HUES6 (cell line): Measurements from ENCODE around the gene FN3K.

Experiments used
- H3K27ac ChIP-seq: 2 replicates; pipeline ENCODE4 v1.7.0; 2013; ENCODE audit warnings: low read depth, mild to moderate bottlenecking, low read length, inconsistent platforms
- H3K27me3 ChIP-seq: 2 replicates; pipeline ENCODE4 v1.6.1; 2013; ENCODE audit warnings: low read length; ENCODE audit not compliant: control insufficient read depth, insufficient read depth
- H3K36me3 ChIP-seq: 2 replicates; pipeline ENCODE4 v1.6.1; 2013; ENCODE audit warnings: low read length; ENCODE audit not compliant: control insufficient read depth, insufficient read depth
- H3K4me1 ChIP-seq: 2 replicates; pipeline ENCODE4 v1.6.1; 2013; ENCODE audit warnings: low read length; ENCODE audit not compliant: control insufficient read depth, insufficient read depth
- H3K4me3 ChIP-seq: 2 replicates; pipeline ENCODE4 v1.5.1; 2013; ENCODE audit warnings: low read depth, low read length
- H3K9ac ChIP-seq: one replicate; pipeline ENCODE4 v1.6.1; 2013; ENCODE audit warnings: mild to moderate bottlenecking, low read length
- H3K9me3 ChIP-seq: 2 replicates; pipeline ENCODE4 v1.6.1; 2013; ENCODE audit warnings: low read depth, low read length; ENCODE audit not compliant: control insufficient read depth, insufficient read depth

The FN3K gene

GRCh38 chr17:82722341-82723013, 12.9 kb upstream of the FN3K start:
- Histone ChIP-seq H3K9me3 (no peaks in the 10 kb centered on the region), H3K27me3 (no peaks in the 10 kb centered on the region), H3K36me3 (peaks cover 52% of the 10 kb centered on the region), H3K4me1 (peaks cover 3% of the 10 kb centered on the region; the same call in 1 of the 2 replicates), H3K4me3 (no peak overlapping the region), H3K9ac (no peak overlapping the region), H3K27ac (no peak overlapping the region)

GRCh38 chr17:82723169-82723807, 12.1 kb upstream of the FN3K start:
- peaks cover 57% of the 10 kb centered on the region for H3K36me3 ChIP-seq
- H3K9me3 ChIP-seq: no peaks in the 10 kb centered on the region
- H3K27me3 ChIP-seq: no peaks in the 10 kb centered on the region
- H3K4me3 ChIP-seq: no peak overlapping the region
- no peaks in the 10 kb centered on the region for H3K4me1 ChIP-seq
- H3K27ac ChIP-seq: no peak overlapping the region
- no peak overlapping the region for H3K9ac ChIP-seq

- Histone ChIP-seq H3K9ac (no peak overlapping the region), H3K4me1 (no peaks in the 10 kb centered on the region), H3K27me3 (no peaks in the 10 kb centered on the region), H3K9me3 (no peaks in the 10 kb centered on the region), H3K36me3 (peaks cover 44% of the 10 kb centered on the region), H3K27ac (no peak overlapping the region), H3K4me3 (no peak overlapping the region)
Observed at GRCh38 chr17:82726427-82726826, 9.0 kb upstream of the FN3K start.

GRCh38 chr17:82729479-82730260, 5.7 kb upstream of the FN3K start:
- Histone ChIP-seq H3K4me1 (no peaks in the 10 kb centered on the region), H3K27ac (no peak overlapping the region), H3K36me3 (peaks cover 38% of the 10 kb centered on the region), H3K9ac (no peak overlapping the region), H3K4me3 (no peak overlapping the region), H3K9me3 (peaks cover 13% of the 10 kb centered on the region; the same call in 1 of the 2 replicates), H3K27me3 (no peaks in the 10 kb centered on the region)

GRCh38 chr17:82732118-82732743, 3.2 kb upstream of the FN3K start:
- no peak overlapping the region for H3K9ac ChIP-seq
- H3K9me3 ChIP-seq: peaks cover 13% of the 10 kb centered on the region; the same call in 1 of the 2 replicates
- H3K4me3 ChIP-seq: no peak overlapping the region
- no peaks in the 10 kb centered on the region for H3K4me1 ChIP-seq
- no peak overlapping the region for H3K27ac ChIP-seq
- peaks cover 5% of the 10 kb centered on the region for H3K27me3 ChIP-seq
- H3K36me3 ChIP-seq: peaks cover 25% of the 10 kb centered on the region

- Histone ChIP-seq H3K27me3 (peaks cover 5% of the 10 kb centered on the region), H3K4me1 (no peaks in the 10 kb centered on the region), H3K36me3 (peaks cover 36% of the 10 kb centered on the region), H3K4me3 (peak overlapping the region; percentile 79), H3K9me3 (peaks cover 32% of the 10 kb centered on the region), H3K9ac (no peak overlapping the region), H3K27ac (no peak overlapping the region)
Observed at GRCh38 chr17:82736511-82737185, 1.2 kb downstream of the FN3K start.

- H3K36me3 ChIP-seq: peaks cover 36% of the 10 kb centered on the region
- H3K9ac ChIP-seq: no peak overlapping the region
- H3K27ac ChIP-seq: no peak overlapping the region
- H3K27me3 ChIP-seq: peaks cover 5% of the 10 kb centered on the region
- H3K9me3 ChIP-seq: peaks cover 28% of the 10 kb centered on the region
- H3K4me3 ChIP-seq: no peak overlapping the region
- H3K4me1 ChIP-seq: no peaks in the 10 kb centered on the region
Observed at GRCh38 chr17:82737967-82738877, 2.8 kb downstream of the FN3K start.

GRCh38 chr17:82740906-82741759, 5.7 kb downstream of the FN3K start:
- Histone ChIP-seq H3K36me3 (peaks cover 36% of the 10 kb centered on the region), H3K27me3 (peaks cover under 1% of the 10 kb centered on the region; the same call in 1 of the 2 replicates), H3K27ac (no peak overlapping the region), H3K9me3 (peaks cover 27% of the 10 kb centered on the region), H3K4me1 (peaks cover 10% of the 10 kb centered on the region; the same call in 1 of the 2 replicates), H3K9ac (no peak overlapping the region), H3K4me3 (no peak overlapping the region)
